Retina (tissue), 1 donor: ENCODE results near the gene ABCB6.

Experiments
- DNase-seq: peaks from one replicate; pipeline ENCODE4 v3.0.0-alpha.2; 2016

Gene ABCB6

GRCh38 chr2:219182331-219183150, 36.2 kb downstream of the ABCB6 start:
- DNase-seq = no peak

- no peak for DNase-seq
These were observed 37.2 kb downstream of the ABCB6 start for GRCh38 chr2:219181531-219181930.

- no peak for DNase-seq
These were observed 37.8 kb downstream of the ABCB6 start for GRCh38 chr2:219180961-219181360.

GRCh38 chr2:219179601-219180465, 38.9 kb downstream of the ABCB6 start:
- no peak for DNase-seq

- peak; percentile 65 for DNase-seq
These were observed 40.2 kb downstream of the ABCB6 start for GRCh38 chr2:219178377-219179175.

GRCh38 chr2:219177552-219178376, 41.0 kb downstream of the ABCB6 start, which contains the start of gene RETREG2:
TSS of gene RETREG2 (plus strand) at chr2:219178275. CDS start at chr2:219178353, 78 bp downstream.
- peak; percentile 94 for DNase-seq

GRCh38 chr2:219176818-219177551, 41.8 kb downstream of the ABCB6 start, which contains the start of gene CNPPD1:
TSS of gene CNPPD1 (minus strand) at chr2:219176925. CDS start at chr2:219176828, 97 bp downstream.
- peak; percentile 94 for DNase-seq

GRCh38 chr2:219175928-219176817, 42.6 kb downstream of the ABCB6 start:
- DNase-seq = no peak

GRCh38 chr2:219175486-219175885, 43.3 kb downstream of the ABCB6 start:
- DNase-seq = no peak

- DNase-seq = no peak
These were observed 44.0 kb downstream of the ABCB6 start for GRCh38 chr2:219174801-219175200.

GRCh38 chr2:219174146-219174545, 44.6 kb downstream of the ABCB6 start:
- DNase-seq = no peak

- DNase-seq = no peak
These were observed 45.6 kb downstream of the ABCB6 start for GRCh38 chr2:219173176-219173575.

GRCh38 chr2:219172231-219173154, 46.3 kb downstream of the ABCB6 start:
- DNase-seq = no peak

- DNase-seq = peak; percentile 51
These were observed 47.5 kb downstream of the ABCB6 start for GRCh38 chr2:219171231-219171651.

GRCh38 chr2:219169930-219170654, 48.7 kb downstream of the ABCB6 start, which contains the start of gene SLC23A3:
TSS of gene SLC23A3 (minus strand) at chr2:219170029. CDS start at chr2:219169984, 45 bp downstream.
- DNase-seq = no peak

GRCh38 chr2:219168932-219169331, 49.8 kb downstream of the ABCB6 start:
- DNase-seq = no peak

GRCh38 chr2:219168526-219168925, 50.2 kb downstream of the ABCB6 start:
- no peak for DNase-seq

- no peak for DNase-seq
These were observed 50.8 kb downstream of the ABCB6 start for GRCh38 chr2:219167997-219168396.
